Transverse colon (tissue), 4 donors: Measurements from ENCODE around the gene DEF6. TPM values are rescaled to one million over a fixed set of nuclear protein-coding genes. Genes with fewer than 3 reads are reported as not detected.

Experiments used
- DNase-seq: peaks from one replicate; pipeline ENCODE4 v3.0.0-alpha.2; 2019
- H3K27ac ChIP-seq, 4 donors: fragments of 200-600 bp; sonication (generic); 2 replicates each; pipeline ENCODE4 v1.5.1; 2016 to 2018; ENCODE audit warnings: inconsistent platforms in 4 of 4
- H3K27me3 ChIP-seq: fragments of 200-600 bp; sonication (generic); 2 replicates; pipeline ENCODE4 v1.5.1; 2017; ENCODE audit warnings: inconsistent platforms
- H3K36me3 ChIP-seq, 4 donors: fragments of 200-600 bp; sonication (generic); 2 replicates each; pipeline ENCODE4 v1.5.1; 2017 to 2019; ENCODE audit warnings: inconsistent platforms in 4 of 4
- H3K4me1 ChIP-seq, 4 donors: fragments of 200-600 bp; sonication (generic); 2 replicates each; pipeline ENCODE4 v1.5.1; 2017 to 2020; ENCODE audit warnings: inconsistent platforms in 4 of 4
- H3K4me3 ChIP-seq, 4 donors: fragments of 200-600 bp; sonication (generic); 1 replicate in 1 of 4; 2 replicates in 3 of 4; pipeline versions ENCODE4 v1.5.1 to v1.6.1; 2017 to 2019; ENCODE audit warnings: inconsistent platforms in 4 of 4
- H3K9me3 ChIP-seq, 2 donors: fragments of 200-600 bp; sonication (generic); 2 replicates each; pipeline ENCODE4 v1.5.1; 2017 to 2019; ENCODE audit warnings: inconsistent platforms in 2 of 2
- CTCF ChIP-seq, 5 experiments: fragments of 200-600 bp in 3 of 5; fragments of 450-650 bp in 2 of 5; sonication (generic) in 3 of 5; IDR thresholded peaks; 1 replicate in 2 of 5; 2 replicates in 3 of 5; pipeline ENCODE4 v1.5.1; 2016 to 2017; ENCODE audit warnings: antibody characterized with exemption in 5 of 5, inconsistent platforms in 3 of 5, mild to moderate bottlenecking in 2 of 5, moderate library complexity in 1 of 5
- EP300 ChIP-seq: sonication (generic); formaldehyde crosslinking; IDR thresholded peaks from one replicate; pipeline ENCODE4 v1.6.1; 2017; ENCODE audit warnings: antibody characterized with exemption, low read depth
- POLR2A ChIP-seq: fragments of 450-650 bp; IDR thresholded peaks from one replicate; pipeline ENCODE4 v1.6.1; 2016; ENCODE audit warnings: antibody characterized with exemption, mild to moderate bottlenecking, moderate library complexity
- POLR2AphosphoS5 ChIP-seq, 3 donors: sonication (generic); formaldehyde crosslinking; IDR thresholded peaks; one replicate each; pipeline ENCODE4 v1.6.1; 2016; ENCODE audit warnings: antibody characterized with exemption in 3 of 3
- WGBS, 2 donors: methylation state at CpG; one replicate each; pipeline ENCODE4 v1.1.5; 2018; ENCODE audit warnings: low coverage in 1 of 2; 5-methylcytosine and 5-hydroxymethylcytosine counted together
- in situ Hi-C, 4 donors: fragments of 200-750 bp; cut with MboI; loops; one replicate each; pipeline versions ENCODE4 v1.15.0 to v1.15.1; 2017; ENCODE audit warnings: low sequenced_read_pairs in 3 of 4, low pct_ligation_motif_present in 1 of 4, low pct_unique_long_range_greater_than_20kb in 1 of 4
- intact Hi-C: fragments of 100-400 bp; cut with DNase I; formaldehyde crosslinking; loops from one replicate; pipeline ENCODE4 v1.15.1; 2023; ENCODE audit warnings: low total_unique reads
- total RNA-seq, 4 donors: library from RNA; depleted of rRNA; stranded (reverse); fragments of >200 nt; gene quantifications; one replicate each; pipeline ENCODE4 v1.1.0, GENCODE V29; 2016

The DEF6 gene
- total RNA-seq, 4 donors from 2014 or later = 2.6 to 24.5 (median 6.8) TPM

GRCh38 chr6:35299674-35300073 is 2.1 kb downstream of the DEF6 start:
- peak; percentile 64 for DNase-seq
- TF ChIP-seq POLR2AphosphoS5 (IDR thresholded peaks at IDR 0.05) = no peak
- TF ChIP-seq CTCF (IDR thresholded peaks at IDR 0.05) = no peak
- TF ChIP-seq POLR2A = no peak
- no peak for TF ChIP-seq EP300
- peaks cover 11 to 40% (median 18%) of the 10 kb centered on the region in 4 donors for H3K4me1 ChIP-seq
- H3K27ac ChIP-seq = peak overlapping the region; percentile 68 to 83 (median 82)
- 64 to 67% methylated on average over 4 of the region's 4 CpGs for WGBS, 2 donors
- no peaks in the 10 kb centered on the region for H3K9me3 ChIP-seq
- H3K4me3 ChIP-seq = peak overlapping the region in 1 of 4 donors; percentile 59
- intact Hi-C loops = no loop called here
- in situ Hi-C loops = loop anchor here in 1 of 4 donors (25.0 kb wide), 1 partner anchor 138 kb away; no protein-coding TSS in a partner anchor
- H3K36me3 ChIP-seq = no peaks in the 10 kb centered on the region
- no peaks in the 10 kb centered on the region for H3K27me3 ChIP-seq

- no peaks in the 10 kb centered on the region for H3K36me3 ChIP-seq
- DNase-seq = no peak
- H3K9me3 ChIP-seq = no peaks in the 10 kb centered on the region
- no peak for TF ChIP-seq POLR2A
- TF ChIP-seq CTCF (IDR thresholded peaks at IDR 0.05) = no peak
- peak overlapping the region; percentile 12 to 83 (median 60) for H3K27ac ChIP-seq
- H3K4me3 ChIP-seq = no peak overlapping the region
- H3K27me3 ChIP-seq = no peaks in the 10 kb centered on the region
- in situ Hi-C loops (loop anchor here in 1 of 4 donors (25.0 kb wide), 1 partner anchor 136 kb away; no protein-coding TSS in a partner anchor), intact Hi-C loops (no loop called here)
- H3K4me1 ChIP-seq = peaks cover 11 to 40% (median 18%) of the 10 kb centered on the region in 4 donors
Observed at GRCh38 chr6:35300848-35301247, 3.2 kb downstream of the DEF6 start.

DNA sequence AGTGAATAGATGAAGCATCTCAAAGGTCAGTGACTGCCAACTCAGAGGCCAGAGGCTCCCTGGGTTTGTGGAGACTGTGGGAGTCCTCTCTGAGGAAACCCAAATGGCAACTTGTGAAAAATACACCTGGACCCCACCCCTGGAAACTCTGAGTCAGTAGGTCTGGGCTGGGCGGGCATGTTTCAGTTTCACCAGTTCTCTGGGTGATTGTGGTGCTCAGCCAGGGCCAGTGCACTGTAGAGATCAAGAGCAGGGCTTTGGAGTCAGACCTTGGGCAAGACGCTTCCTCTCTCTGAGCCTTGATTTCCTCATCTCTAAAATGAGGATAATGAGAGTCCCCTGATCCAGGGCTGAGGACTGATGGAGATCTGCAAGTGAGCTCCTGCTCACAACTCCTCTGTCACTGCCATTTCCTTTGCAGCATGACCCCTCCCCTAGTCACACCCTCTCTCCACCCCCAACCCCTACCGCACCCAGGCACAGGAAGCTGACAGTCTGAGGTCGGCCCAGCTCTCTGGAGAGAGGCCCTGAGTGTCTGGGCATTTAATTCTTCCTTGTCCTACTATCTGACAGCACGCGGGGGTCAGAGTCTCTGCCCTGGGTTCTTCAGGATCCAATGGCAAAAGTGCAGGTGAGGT is 5.1 kb downstream of the DEF6 start:
- in situ Hi-C loops (loop anchor here in 1 of 4 donors (25.0 kb wide), 1 partner anchor 135 kb away; no protein-coding TSS in a partner anchor), intact Hi-C loops (no loop called here)
- 25% methylated on average over 6 of the region's 6 CpGs; no CpG with 5 or more reads in 1 of the 2 donors for WGBS, 2 donors
- H3K27ac ChIP-seq = peak overlapping the region; percentile 58 to 76 (median 68)
- no peaks in the 10 kb centered on the region for H3K36me3 ChIP-seq
- peak; percentile 82 for DNase-seq
- no peaks in the 10 kb centered on the region for H3K9me3 ChIP-seq
- peaks cover 7 to 32% (median 11%) of the 10 kb centered on the region in 4 donors for H3K4me1 ChIP-seq
- no peaks in the 10 kb centered on the region for H3K27me3 ChIP-seq
- TF ChIP-seq POLR2A (peak; percentile 65), EP300 (no peak), POLR2AphosphoS5 (IDR thresholded peaks at IDR 0.05) (peak in 2 of 3 donors; percentile 59 to 73)
- peak overlapping the region in 1 of 4 donors; percentile 28 for H3K4me3 ChIP-seq

GRCh38 chr6:35304299-35304698 is 6.7 kb downstream of the DEF6 start:
- H3K27ac ChIP-seq = no peak overlapping the region

More at GRCh38 chr6:35304299-35304698, 6.7 kb downstream of the DEF6 start:
- Histone ChIP-seq H3K4me3 (no peak overlapping the region), H3K4me1 (peaks cover 0 to 22% (median 9%) of the 10 kb centered on the region in 4 donors), H3K9me3 (no peaks in the 10 kb centered on the region), H3K36me3 (no peaks in the 10 kb centered on the region), H3K27me3 (no peaks in the 10 kb centered on the region)
- in situ Hi-C loops = loop anchor here in 1 of 4 donors (25.0 kb wide), 1 partner anchor 133 kb away; no protein-coding TSS in a partner anchor
- WGBS, 2 donors = 74 to 88% methylated on average over 1 of the region's 1 CpG
- intact Hi-C loops = no loop called here
- TF ChIP-seq POLR2A (no peak), CTCF (IDR thresholded peaks at IDR 0.05) (no peak), EP300 (no peak), POLR2AphosphoS5 (IDR thresholded peaks at IDR 0.05) (no peak)
- no peak for DNase-seq
